GM12878 (cell line): ENCODE results near the gene SLC16A6. TPM values are rescaled to one million over a fixed set of nuclear protein-coding genes. Genes with fewer than 3 reads are reported as not detected.

Experiments used
- ATAC-seq: fragments of 200-7000 bp; cut with Tn5 transposase; 3 replicates; pipeline ENCODE4 v1.9.1; 2020; ENCODE audit warnings: mild to moderate bottlenecking, moderate library complexity
- BruUV-seq: library from RNA; stranded (reverse); fragments of 400-500 nt; replicated peaks from 2 replicates; lab custom pipeline; 2021; lab: Mats Ljungman, UMichigan
- CTCF ChIA-PET: fragments of 300-600 bp; sonication (Branson Sonifier 250); formaldehyde crosslinking; extraction: SDS; loops from one replicate; lab custom pipeline; 2021; ENCODE audit warnings: inconsistent platforms; lab: Yijun Ruan, JAX
- POLR2A ChIA-PET: fragments of 350-600 bp; formaldehyde crosslinking; extraction: SDS; loops from one replicate; lab custom pipeline; 2021; ENCODE audit warnings: inconsistent platforms; lab: Charles Lee
- RAD21 ChIA-PET: fragments of 300-600 bp; sonication (Branson Sonifier 250); formaldehyde crosslinking; loops from one replicate; lab custom pipeline; 2023; ENCODE audit warnings: antibody characterized with exemption; ENCODE audit not compliant: unreplicated experiment; lab: Charles Lee
- SMC1A ChIA-PET: fragments of 300-600 bp; sonication (Branson Sonifier 250); formaldehyde crosslinking; loops from one replicate; lab custom pipeline; 2023; ENCODE audit not compliant: unreplicated experiment, uncharacterized antibody; lab: Charles Lee
- DNase-seq: peaks from one replicate; pipeline ENCODE4 v3.0.0-alpha.2; 2011; ENCODE audit warnings: low read depth, low spot score
- FAIRE-seq: peaks from 3 replicates; lab custom pipeline; 2011; peaks lifted over from hg19 to GRCh38; lab: Jason Lieb, UNC
- H2AFZ ChIP-seq: 2 replicates; pipeline ENCODE4 v1.6.0; 2011; ENCODE audit warnings: low read depth, low read length, control low read depth; ENCODE audit not compliant: control insufficient read depth
- H3K27ac ChIP-seq: 2 replicates; pipeline ENCODE4 v1.5.1; 2011; ENCODE audit warnings: control low read depth; ENCODE audit not compliant: control insufficient read depth, insufficient read depth
- H3K27me3 ChIP-seq, 2 experiments: replicated peaks in 1 of 2; 2 replicates each; pipeline versions ENCODE4 v1.6.0 to v1.6.1; 2011; ENCODE audit warnings: low read length in 1 of 2; ENCODE audit not compliant: control insufficient read depth in 2 of 2, insufficient read depth in 2 of 2
- H3K36me3 ChIP-seq, 2 experiments: 2 replicates each; pipeline ENCODE4 v1.5.1; 2011; ENCODE audit warnings: low read length in 1 of 2; ENCODE audit not compliant: control insufficient read depth in 2 of 2, insufficient read depth in 2 of 2
- H3K4me1 ChIP-seq: 2 replicates; pipeline ENCODE4 v1.6.1; 2011; ENCODE audit warnings: mild to moderate bottlenecking, low read length, moderate library complexity, mixed read lengths; ENCODE audit not compliant: control insufficient read depth, insufficient read depth
- H3K4me2 ChIP-seq: 2 replicates; pipeline ENCODE4 v1.6.0; 2011; ENCODE audit warnings: control low read depth; ENCODE audit not compliant: control insufficient read depth, insufficient read depth
- H3K4me3 ChIP-seq: fragments of 200-600 bp; sonication (generic); 2 replicates; pipeline ENCODE4 v1.5.1; 2016
- H3K79me2 ChIP-seq: 2 replicates; pipeline ENCODE4 v1.6.0; 2011; ENCODE audit warnings: low read length; ENCODE audit not compliant: control insufficient read depth, insufficient read depth
- H3K9ac ChIP-seq: 2 replicates; pipeline ENCODE4 v1.8.0; 2011; ENCODE audit warnings: low read length, control low read depth, mixed read lengths; ENCODE audit not compliant: control insufficient read depth, insufficient read depth
- H3K9me3 ChIP-seq: replicated peaks from 3 replicates; pipeline ENCODE4 v1.5.1; 2011; ENCODE audit warnings: mild to moderate bottlenecking, low read length; ENCODE audit not compliant: control insufficient read depth, insufficient read depth
- H4K20me1 ChIP-seq: 2 replicates; pipeline ENCODE4 v1.6.0; 2011; ENCODE audit not compliant: control insufficient read depth, insufficient read depth
- ATF7 ChIP-seq: fragments of 450-650 bp; IDR thresholded peaks from 2 replicates; pipeline ENCODE4 v1.6.1; 2016; ENCODE audit warnings: low read depth, mild to moderate bottlenecking
- HDGF ChIP-seq: fragments of 450-650 bp; IDR thresholded peaks from 2 replicates; pipeline ENCODE4 v1.6.1; 2016; ENCODE audit warnings: antibody characterized with exemption
- MEF2A ChIP-seq: IDR thresholded peaks from 2 replicates; pipeline ENCODE4 v1.6.1; 2011; ENCODE audit warnings: low read depth, mild to moderate bottlenecking, low read length, moderate library complexity; ENCODE audit not compliant: insufficient read depth
- POLR2A ChIP-seq: IDR thresholded peaks from 2 replicates; pipeline ENCODE4 v1.6.1; 2011; ENCODE audit warnings: low read depth, mild to moderate bottlenecking, low read length
- SMAD5 ChIP-seq: IDR thresholded peaks from 2 replicates; pipeline ENCODE4 v1.6.1; 2016; ENCODE audit warnings: antibody characterized with exemption, low read depth
- SP1 ChIP-seq: IDR thresholded peaks from one replicate; pipeline ENCODE4 v1.6.1; 2011; ENCODE audit warnings: low read depth, low read length
- SUPT20H ChIP-seq: IDR thresholded peaks from 2 replicates; pipeline ENCODE4 v1.6.1; 2011; ENCODE audit warnings: low read depth, mild to moderate bottlenecking, low read length, moderate library complexity, borderline replicate concordance; ENCODE audit not compliant: control insufficient read depth
- TAF1 ChIP-seq: IDR thresholded peaks from 2 replicates; pipeline ENCODE4 v1.6.1; 2011; ENCODE audit warnings: mild to moderate bottlenecking, low read depth, low read length, borderline replicate concordance
- ZBED1 ChIP-seq: IDR thresholded peaks from 2 replicates; pipeline ENCODE4 v1.6.1; 2016; ENCODE audit warnings: borderline replicate concordance
- WGBS: methylation state at CpG from one replicate; pipeline ENCODE4 v1.1.6; 2016; ENCODE audit warnings: low lambda C conversion rate; ENCODE audit not compliant: insufficient replicate concordance, insufficient coverage; ENCODE audit errors: missing lambda C conversion rate; 5-methylcytosine and 5-hydroxymethylcytosine counted together
- in situ Hi-C: fragments of 300-500 bp; cut with MboI; formaldehyde crosslinking; loops from 9 replicates; pipeline ENCODE4 v1.14.3; 2018; ENCODE audit warnings: mixed read lengths
- intact Hi-C: fragments of 100-400 bp; cut with micrococcal nuclease; formaldehyde crosslinking; loops from one replicate; pipeline ENCODE4 v1.14.2; 2022; ENCODE audit not compliant: unreplicated experiment
- polyA plus RNA-seq, 11 experiments: library from polyadenylated mRNA; depleted of rRNA in 4 of 11; unstranded in 6 of 11; stranded (reverse) in 5 of 11; fragments of >200 nt; fragmentation: Nextera tagmentation in 4 of 11; fragmentation: Illumina TruSeq in 1 of 11; extraction: Ambion mirVana in 4 of 11; extraction: Trizol in 1 of 11; gene quantifications; 1 replicate in 1 of 11; 2 replicates in 10 of 11; pipeline versions ENCODE4 v1.2.1 to v1.2.3, GENCODE V29; 2011 to 2016; ENCODE audit warnings: inconsistent platforms in 2 of 11, missing spikeins in 2 of 11, low read depth in 1 of 11
- total RNA-seq, 4 experiments: library from RNA; depleted of rRNA in 3 of 4; stranded (reverse); fragments of >200 nt in 3 of 4; fragmentation: Illumina TruSeq in 1 of 4; extraction: Trizol in 1 of 4; gene quantifications; 2 replicates each; pipeline versions ENCODE4 v1.2.1 to v1.2.3, GENCODE V29; 2013 to 2021
- TF ChIP-seq, protein P1 (sequence below): fragments of 450-650 bp; IDR thresholded peaks from 2 replicates; pipeline ENCODE4 v1.6.1; 2016; ENCODE audit warnings: mild to moderate bottlenecking
- TF ChIP-seq, protein P2 (sequence below): IDR thresholded peaks from 2 replicates; pipeline ENCODE4 v1.6.1; 2012; ENCODE audit warnings: low read depth, low read length, improper control_type of control experiment
- TF ChIP-seq, protein P3 (sequence below): fragments of 450-650 bp; IDR thresholded peaks from 2 replicates; pipeline ENCODE4 v1.6.1; 2017; ENCODE audit warnings: mild to moderate bottlenecking, low read depth, inconsistent platforms; ENCODE audit not compliant: poor library complexity, severe bottlenecking

Gene SLC16A6
- total and polyA plus RNA-seq, 10 of the 15 experiments (the other 5 are each of a cell fraction or from before 2014, with no cell fraction given): 2.4 to 8.8 (median 6.0) TPM

GRCh38 chr17:68289473-68289872, 1.5 kb downstream of the SLC16A6 start:
- ChIA-PET CTCF (interaction anchor here (0.8 to 4.9 kb wide), 5 partner anchors 26 to 176 kb away, joined by 3 to 27 read pairs (median 5); no protein-coding TSS in a partner anchor), RAD21 (interaction anchor here (0.7 to 6.9 kb wide), 5 partner anchors 41 to 171 kb away, joined by 3 to 54 read pairs (median 4); partner anchors contain the start of gene WIPI1), SMC1A (interaction anchor here (0.9 to 2.3 kb wide), 7 partner anchors 19 to 211 kb away, joined by 3 to 9 read pairs (median 4); no protein-coding TSS in a partner anchor), POLR2A (interaction anchor here (0.5 to 4.7 kb wide), 6 partner anchors 42 to 671 kb away, joined by 3 to 28 read pairs (median 4); partner anchors contain the start of genes AMZ2 and WIPI1)
- TF ChIP-seq POLR2A: no peak
- TF ChIP-seq MEF2A: no peak
- TF ChIP-seq, protein P1, sequence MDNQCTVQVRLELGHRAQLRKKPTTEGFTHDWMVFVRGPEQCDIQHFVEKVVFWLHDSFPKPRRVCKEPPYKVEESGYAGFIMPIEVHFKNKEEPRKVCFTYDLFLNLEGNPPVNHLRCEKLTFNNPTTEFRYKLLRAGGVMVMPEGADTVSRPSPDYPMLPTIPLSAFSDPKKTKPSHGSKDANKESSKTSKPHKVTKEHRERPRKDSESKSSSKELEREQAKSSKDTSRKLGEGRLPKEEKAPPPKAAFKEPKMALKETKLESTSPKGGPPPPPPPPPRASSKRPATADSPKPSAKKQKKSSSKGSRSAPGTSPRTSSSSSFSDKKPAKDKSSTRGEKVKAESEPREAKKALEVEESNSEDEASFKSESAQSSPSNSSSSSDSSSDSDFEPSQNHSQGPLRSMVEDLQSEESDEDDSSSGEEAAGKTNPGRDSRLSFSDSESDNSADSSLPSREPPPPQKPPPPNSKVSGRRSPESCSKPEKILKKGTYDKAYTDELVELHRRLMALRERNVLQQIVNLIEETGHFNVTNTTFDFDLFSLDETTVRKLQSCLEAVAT: peak; percentile 25; the same call in 1 of the 2 replicates
- Histone ChIP-seq H3K9ac (peak overlapping the region; percentile 98), H3K4me1 (peaks cover 16% of the 10 kb centered on the region), H3K27me3 (no peaks in the 10 kb centered on the region), H2AFZ (no peak overlapping the region), H3K4me2 (peak overlapping the region; percentile 92), H3K4me3 (peak overlapping the region; percentile 69), H3K36me3 (no peaks in the 10 kb centered on the region), H4K20me1 (no peaks in the 10 kb centered on the region), H3K9me3 (no peaks in the 10 kb centered on the region), H3K79me2 (peaks cover 40% of the 10 kb centered on the region), H3K27ac (peak overlapping the region; percentile 95)
- WGBS: 53% methylated on average over 7 of the region's 7 CpGs
- in situ Hi-C loops: no loop called here
- intact Hi-C loops: no loop called here
- BruUV-seq: no TSS peak
- DNase-seq (no peak), FAIRE-seq (no peak), ATAC-seq (no peak)

- under 1% methylated on average over 7 of the region's 7 CpGs for WGBS
- Histone ChIP-seq H3K36me3 (no peaks in the 10 kb centered on the region), H3K79me2 (peaks cover 40% of the 10 kb centered on the region), H3K27ac (peak overlapping the region; percentile 95), H3K4me3 (peak overlapping the region; percentile 69; the same call in 1 of the 2 replicates), H3K9me3 (no peaks in the 10 kb centered on the region), H3K4me2 (peak overlapping the region; percentile 92), H3K27me3 (no peaks in the 10 kb centered on the region), H2AFZ (peak overlapping the region; percentile 89), H3K9ac (peak overlapping the region; percentile 98), H3K4me1 (peaks cover 16% of the 10 kb centered on the region), H4K20me1 (no peaks in the 10 kb centered on the region)
- ATAC-seq (peak; percentile 27), DNase-seq (no peak), FAIRE-seq (no peak)
- ChIA-PET RAD21 (interaction anchor here (0.5 to 6.9 kb wide), 4 partner anchors 63 to 1030 kb away, joined by 3 to 54 read pairs (median 4); partner anchors contain the start of gene WIPI1), POLR2A (interaction anchor here (1.3 to 4.7 kb wide), 3 partner anchors 41 to 170 kb away, joined by 4 to 28 read pairs (median 28); partner anchors contain the start of genes AMZ2 and WIPI1), SMC1A (interaction anchor here (0.6 to 2.3 kb wide), 11 partner anchors 14 to 1038 kb away, joined by 3 to 9 read pairs (median 3); partner anchors contain the start of gene ABCA5), CTCF (interaction anchor here (1.0 to 4.9 kb wide), 8 partner anchors 24 to 178 kb away, joined by 3 to 27 read pairs (median 4); no protein-coding TSS in a partner anchor)
- intact Hi-C loops: no loop called here
- BruUV-seq: no TSS peak
- in situ Hi-C loops: no loop called here
- TF ChIP-seq SP1: no peak
- no peak for TF ChIP-seq ZBED1
- TF ChIP-seq ATF7: peak; percentile 28; the same call in 1 of the 2 replicates
- TF ChIP-seq, protein P2, sequence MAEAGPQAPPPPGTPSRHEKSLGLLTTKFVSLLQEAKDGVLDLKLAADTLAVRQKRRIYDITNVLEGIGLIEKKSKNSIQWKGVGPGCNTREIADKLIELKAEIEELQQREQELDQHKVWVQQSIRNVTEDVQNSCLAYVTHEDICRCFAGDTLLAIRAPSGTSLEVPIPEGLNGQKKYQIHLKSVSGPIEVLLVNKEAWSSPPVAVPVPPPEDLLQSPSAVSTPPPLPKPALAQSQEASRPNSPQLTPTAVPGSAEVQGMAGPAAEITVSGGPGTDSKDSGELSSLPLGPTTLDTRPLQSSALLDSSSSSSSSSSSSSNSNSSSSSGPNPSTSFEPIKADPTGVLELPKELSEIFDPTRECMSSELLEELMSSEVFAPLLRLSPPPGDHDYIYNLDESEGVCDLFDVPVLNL: no peak
- TF ChIP-seq SUPT20H: no peak
- TF ChIP-seq HDGF: 0 out of 2 replicates have a peak, but pooled peaks have one; percentile 36
- no peak for TF ChIP-seq TAF1
- TF ChIP-seq, protein P3, sequence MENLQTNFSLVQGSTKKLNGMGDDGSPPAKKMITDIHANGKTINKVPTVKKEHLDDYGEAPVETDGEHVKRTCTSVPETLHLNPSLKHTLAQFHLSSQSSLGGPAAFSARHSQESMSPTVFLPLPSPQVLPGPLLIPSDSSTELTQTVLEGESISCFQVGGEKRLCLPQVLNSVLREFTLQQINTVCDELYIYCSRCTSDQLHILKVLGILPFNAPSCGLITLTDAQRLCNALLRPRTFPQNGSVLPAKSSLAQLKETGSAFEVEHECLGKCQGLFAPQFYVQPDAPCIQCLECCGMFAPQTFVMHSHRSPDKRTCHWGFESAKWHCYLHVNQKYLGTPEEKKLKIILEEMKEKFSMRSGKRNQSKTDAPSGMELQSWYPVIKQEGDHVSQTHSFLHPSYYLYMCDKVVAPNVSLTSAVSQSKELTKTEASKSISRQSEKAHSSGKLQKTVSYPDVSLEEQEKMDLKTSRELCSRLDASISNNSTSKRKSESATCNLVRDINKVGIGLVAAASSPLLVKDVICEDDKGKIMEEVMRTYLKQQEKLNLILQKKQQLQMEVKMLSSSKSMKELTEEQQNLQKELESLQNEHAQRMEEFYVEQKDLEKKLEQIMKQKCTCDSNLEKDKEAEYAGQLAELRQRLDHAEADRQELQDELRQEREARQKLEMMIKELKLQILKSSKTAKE: peak; percentile 46
- TF ChIP-seq SMAD5: no peak
Observed at GRCh38 chr17:68288804-68289203, 2.1 kb downstream of the SLC16A6 start.
